Endothelial cell of umbilical vein (primary cell): ENCODE measurements around the gene TPH2. TPM values are rescaled to one million over a fixed set of nuclear protein-coding genes. Genes with fewer than 3 reads are reported as not detected.

Source experiments
- BruUV-seq: library from RNA; stranded (reverse); fragments of 400-500 nt; replicated peaks from 2 replicates; lab custom pipeline; 2021; lab: Mats Ljungman, UMichigan
- CTCF ChIA-PET: fragments of 300-600, 350-600 bp; sonication (Branson Sonifier 250); formaldehyde crosslinking; loops from one replicate; lab custom pipeline; 2021; ENCODE audit warnings: antibody characterized with exemption, inconsistent platforms; lab: Charles Lee
- POLR2A ChIA-PET: fragments of 300-600, 350-600 bp; sonication (Branson Sonifier 250); formaldehyde crosslinking; loops from one replicate; lab custom pipeline; 2021; ENCODE audit warnings: antibody characterized with exemption, inconsistent platforms; lab: Charles Lee
- DNase-seq: peaks from one replicate; pipeline ENCODE4 v3.0.0-alpha.2; 2011; ENCODE audit warnings: low read depth, low spot score
- FAIRE-seq: peaks from 2 replicates; lab custom pipeline; 2011; peaks lifted over from hg19 to GRCh38; lab: Jason Lieb, UNC
- H2AFZ ChIP-seq: 2 replicates; pipeline ENCODE4 v1.6.0; 2012; ENCODE audit warnings: low read depth, low read length, control low read depth, inconsistent platforms
- H3K27ac ChIP-seq: 2 replicates; pipeline ENCODE4 v1.5.1; 2011; ENCODE audit warnings: low read depth, mild to moderate bottlenecking, control low read depth, low read length, moderate library complexity; ENCODE audit not compliant: insufficient read depth
- H3K27me3 ChIP-seq, 2 experiments: 2 replicates each; pipeline versions ENCODE4 v1.6.0 to v1.6.1; 2011; ENCODE audit warnings: low read length in 2 of 2, mixed read lengths in 1 of 2; ENCODE audit not compliant: control insufficient read depth in 2 of 2, insufficient read depth in 2 of 2
- H3K36me3 ChIP-seq, 2 experiments: 2 replicates in 1 of 2; 3 replicates in 1 of 2; pipeline ENCODE4 v1.5.1; 2011; ENCODE audit warnings: low read length in 2 of 2, mild to moderate bottlenecking in 1 of 2, moderate library complexity in 1 of 2; ENCODE audit not compliant: control insufficient read depth in 2 of 2, insufficient read depth in 2 of 2; ENCODE audit errors: extremely low read depth in 1 of 2
- H3K4me1 ChIP-seq: 3 replicates; pipeline ENCODE4 v1.5.1; 2011; ENCODE audit warnings: mild to moderate bottlenecking, low read length; ENCODE audit not compliant: control insufficient read depth, insufficient read depth; ENCODE audit errors: extremely low read depth
- H3K4me2 ChIP-seq: 2 replicates; pipeline ENCODE4 v1.6.1; 2011; ENCODE audit warnings: low read length, control low read depth, mixed read lengths; ENCODE audit not compliant: insufficient read depth
- H3K4me3 ChIP-seq, 3 experiments: fragments of 200-600 bp in 1 of 3; sonication (generic), shearing (Covaris generic) in 1 of 3; replicated peaks in 1 of 3; 2 replicates each; pipeline ENCODE4 v1.5.1; 2011 to 2016; ENCODE audit warnings: control low read depth in 3 of 3, low read length in 3 of 3, mild to moderate bottlenecking in 2 of 3, inconsistent platforms in 1 of 3, low read depth in 1 of 3, moderate library complexity in 1 of 3; ENCODE audit not compliant: insufficient read depth in 1 of 3
- H3K79me2 ChIP-seq: 2 replicates; pipeline ENCODE4 v1.6.0; 2012; ENCODE audit warnings: low read length, inconsistent platforms; ENCODE audit not compliant: control insufficient read depth, insufficient read depth
- H3K9ac ChIP-seq: replicated peaks from 2 replicates; pipeline ENCODE3; 2011; ENCODE audit warnings: low read length, control low read depth; ENCODE audit not compliant: insufficient read depth; ENCODE audit errors: extremely low read depth
- H3K9me1 ChIP-seq: replicated peaks from 3 replicates; pipeline ENCODE4 v1.6.0; 2011; ENCODE audit warnings: mild to moderate bottlenecking, low read length; ENCODE audit not compliant: control insufficient read depth, insufficient read depth; ENCODE audit errors: extremely low read depth
- H3K9me3 ChIP-seq: replicated peaks from 2 replicates; pipeline ENCODE4 v1.5.1; 2012; ENCODE audit warnings: low read length, inconsistent platforms; ENCODE audit not compliant: control insufficient read depth, insufficient read depth
- H4K20me1 ChIP-seq: replicated peaks from 2 replicates; pipeline ENCODE3; 2011; ENCODE audit warnings: mild to moderate bottlenecking, low read length; ENCODE audit not compliant: control insufficient read depth, insufficient read depth; ENCODE audit errors: extremely low read depth
- FOS ChIP-seq: IDR thresholded peaks from 2 replicates; pipeline ENCODE4 v1.6.1; 2011; ENCODE audit warnings: mild to moderate bottlenecking, low read length, moderate library complexity, borderline replicate concordance; ENCODE audit not compliant: insufficient read depth
- JUN ChIP-seq: IDR thresholded peaks from 2 replicates; pipeline ENCODE4 v1.6.1; 2011; ENCODE audit warnings: borderline replicate concordance, low read depth; ENCODE audit not compliant: insufficient read length, insufficient read depth
- MYC ChIP-seq: IDR thresholded peaks from one replicate; pipeline ENCODE4 v1.6.1; 2011; ENCODE audit warnings: mild to moderate bottlenecking, low read depth, low read length
- POLR2A ChIP-seq: IDR thresholded peaks from 2 replicates; pipeline ENCODE4 v1.6.1; 2012; ENCODE audit warnings: low read depth, mild to moderate bottlenecking, control low read depth, low read length
- POLR2AphosphoS5 ChIP-seq: IDR thresholded peaks from 2 replicates; pipeline ENCODE4 v1.6.1; 2012; ENCODE audit warnings: low read depth, mild to moderate bottlenecking, control low read depth, low read length, moderate library complexity; ENCODE audit not compliant: insufficient read depth
- dilution Hi-C: fragments of 300-500 bp; cut with MboI; formaldehyde crosslinking; loops from one replicate; pipeline ENCODE4 v1.15.0; 2019; ENCODE audit warnings: low sequenced_read_pairs; ENCODE audit not compliant: extremely low pct_ligation_motif_present
- intact Hi-C: fragments of 100-400 bp; cut with micrococcal nuclease; formaldehyde crosslinking; loops from one replicate; pipeline ENCODE4 v1.10.0; 2022
- polyA plus RNA-seq, 4 experiments: library from polyadenylated mRNA; depleted of rRNA in 3 of 4; stranded (reverse) in 3 of 4; unstranded in 1 of 4; fragments of >200 nt; gene quantifications; 2 replicates each; pipeline versions ENCODE4 v1.2.1 to v1.2.3, GENCODE V29; 2011 to 2012; ENCODE audit warnings: missing spikeins in 1 of 4
- total RNA-seq: library from RNA; stranded (reverse); gene quantifications from 2 replicates; pipeline ENCODE4 v1.2.3, GENCODE V29; 2021
- TF ChIP-seq, protein P1 (sequence below), 2 donors: IDR thresholded peaks; 1 replicate in 1 of 2; 2 replicates in 1 of 2; pipeline ENCODE4 v1.5.1; 2011; ENCODE audit warnings: low read length in 2 of 2, mild to moderate bottlenecking in 2 of 2, moderate library complexity in 2 of 2, control low read depth in 1 of 2, inconsistent platforms in 1 of 2, low read depth in 1 of 2; ENCODE audit not compliant: insufficient read depth in 1 of 2; ENCODE audit errors: extremely low read depth in 1 of 2
- TF ChIP-seq, protein P2 (sequence below): IDR thresholded peaks from 2 replicates; pipeline ENCODE4 v1.6.1; 2011; ENCODE audit not compliant: insufficient read depth, insufficient read length

TPH2 gene
- total and polyA plus RNA-seq, 2 donors (not counting 3 experiments of a cell fraction or from before 2014, with no cell fraction given): not detected

DNA sequence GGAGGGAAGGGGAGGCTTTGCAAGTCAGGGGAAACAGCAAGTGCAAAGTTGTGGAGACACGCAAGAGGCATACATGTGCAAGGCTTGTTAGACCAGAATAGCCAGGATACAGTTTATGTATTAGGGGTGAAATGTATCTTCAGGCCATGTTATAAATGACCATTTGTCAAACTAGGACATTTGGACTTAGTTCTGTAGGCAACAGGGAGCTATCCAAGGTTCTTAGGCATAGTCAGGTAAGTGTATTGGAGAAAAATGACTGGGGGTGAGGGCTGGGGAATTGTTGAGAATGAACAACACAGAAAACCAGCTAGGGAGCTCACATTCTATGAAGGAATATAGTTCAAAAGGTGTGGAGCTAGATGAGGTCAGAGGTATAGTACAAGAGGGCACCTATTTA is 42.5 kb downstream of the TPH2 start:
- POLR2A ChIA-PET: no interaction called here
- no peaks in the 10 kb centered on the region for H3K9me3 ChIP-seq
- no peak overlapping the region for H3K4me2 ChIP-seq
- BruUV-seq: no TSS peak
- dilution Hi-C loops: no loop called here
- no peaks in the 10 kb centered on the region for H4K20me1 ChIP-seq
- DNase-seq (no peak), FAIRE-seq (no peak)
- TF ChIP-seq FOS (no peak), POLR2A (no peak), POLR2AphosphoS5 (no peak), JUN (no peak), MYC (no peak)
- TF ChIP-seq, protein P1, sequence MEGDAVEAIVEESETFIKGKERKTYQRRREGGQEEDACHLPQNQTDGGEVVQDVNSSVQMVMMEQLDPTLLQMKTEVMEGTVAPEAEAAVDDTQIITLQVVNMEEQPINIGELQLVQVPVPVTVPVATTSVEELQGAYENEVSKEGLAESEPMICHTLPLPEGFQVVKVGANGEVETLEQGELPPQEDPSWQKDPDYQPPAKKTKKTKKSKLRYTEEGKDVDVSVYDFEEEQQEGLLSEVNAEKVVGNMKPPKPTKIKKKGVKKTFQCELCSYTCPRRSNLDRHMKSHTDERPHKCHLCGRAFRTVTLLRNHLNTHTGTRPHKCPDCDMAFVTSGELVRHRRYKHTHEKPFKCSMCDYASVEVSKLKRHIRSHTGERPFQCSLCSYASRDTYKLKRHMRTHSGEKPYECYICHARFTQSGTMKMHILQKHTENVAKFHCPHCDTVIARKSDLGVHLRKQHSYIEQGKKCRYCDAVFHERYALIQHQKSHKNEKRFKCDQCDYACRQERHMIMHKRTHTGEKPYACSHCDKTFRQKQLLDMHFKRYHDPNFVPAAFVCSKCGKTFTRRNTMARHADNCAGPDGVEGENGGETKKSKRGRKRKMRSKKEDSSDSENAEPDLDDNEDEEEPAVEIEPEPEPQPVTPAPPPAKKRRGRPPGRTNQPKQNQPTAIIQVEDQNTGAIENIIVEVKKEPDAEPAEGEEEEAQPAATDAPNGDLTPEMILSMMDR (IDR thresholded peaks at IDR 0.05; ENCODE audit: extremely low read depth in 1 of 2, insufficient read depth in 1 of 2, low read depth in 1 of 2, low read length in 2 of 2): no peak
- TF ChIP-seq, protein P2, sequence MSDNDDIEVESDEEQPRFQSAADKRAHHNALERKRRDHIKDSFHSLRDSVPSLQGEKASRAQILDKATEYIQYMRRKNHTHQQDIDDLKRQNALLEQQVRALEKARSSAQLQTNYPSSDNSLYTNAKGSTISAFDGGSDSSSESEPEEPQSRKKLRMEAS: no peak
- H3K4me1 ChIP-seq: no peaks in the 10 kb centered on the region
- no peak overlapping the region for H3K9ac ChIP-seq
- intact Hi-C loops: no loop called here
- no peak overlapping the region for H3K4me3 ChIP-seq
- no peaks in the 10 kb centered on the region for H3K79me2 ChIP-seq
- CTCF ChIA-PET: interaction anchor here (1.3 kb wide), 1 partner anchor 36 kb away, joined by 3 read pairs; no protein-coding TSS in a partner anchor
- H3K9me1 ChIP-seq: no peaks in the 10 kb centered on the region
- no peaks in the 10 kb centered on the region for H3K36me3 ChIP-seq
- H3K27me3 ChIP-seq: no peaks in the 10 kb centered on the region
- H3K27ac ChIP-seq: no peak overlapping the region
- H2AFZ ChIP-seq: no peak overlapping the region
